ENCODE results near the gene FHL1.
"Not testable (repeated sequence)": the region's sequence is repeated elsewhere in the genome, so short reads cannot be mapped to it uniquely, and the experiment has no call there.

The FHL1 gene

GRCh38 chrX:136147315-136147901 lies at the start of gene FHL1:
FHL1 (plus strand) TSS chrX:136147533.
- Histone ChIP-seq H3K27me3 (ENCODE audit: control insufficient read depth, insufficient read depth, low read length) (peaks cover 30% of the 10 kb centered on the region), H3K4me1 (ENCODE audit: control insufficient read depth, low read depth, low read length) (no peaks in the 10 kb centered on the region), H3K9ac (ENCODE audit: low read length) (peak within 1 kb of the TSS; percentile 11), H3K9me3 (ENCODE audit: control insufficient read depth, low read depth, low read length) (no peaks in the 10 kb centered on the region), H3K36me3 (ENCODE audit: control insufficient read depth, low read depth, low read length) (no peaks in the 10 kb centered on the region), H3K27ac (ENCODE audit: low read length) (no peak within 1 kb of the TSS), H3K4me3 (ENCODE audit: low read length) (peak within 1 kb of the TSS; percentile 52)

- H3K9ac ChIP-seq (ENCODE audit: low read length) = no peak overlapping the region
- H3K27me3 ChIP-seq (ENCODE audit: control insufficient read depth, insufficient read depth, low read length) = no peaks in the 10 kb centered on the region
- no peaks in the 10 kb centered on the region for H3K36me3 ChIP-seq (ENCODE audit: control insufficient read depth, low read depth, low read length)
- H3K4me3 ChIP-seq (ENCODE audit: low read length) = no peak overlapping the region
- H3K9me3 ChIP-seq (ENCODE audit: control insufficient read depth, low read depth, low read length) = peaks cover 11% of the 10 kb centered on the region
- no peak overlapping the region for H3K27ac ChIP-seq (ENCODE audit: low read length)
- H3K4me1 ChIP-seq (ENCODE audit: control insufficient read depth, low read depth, low read length) = no peaks in the 10 kb centered on the region
Observed at GRCh38 chrX:136097871-136098805, 49.2 kb upstream of the FHL1 start.

- no peaks in the 10 kb centered on the region for H3K27me3 ChIP-seq (ENCODE audit: control insufficient read depth, insufficient read depth, low read length)
- H3K9ac ChIP-seq (ENCODE audit: low read length) = no peak overlapping the region
- H3K4me1 ChIP-seq (ENCODE audit: control insufficient read depth, low read depth, low read length) = peaks cover 4% of the 10 kb centered on the region
- H3K27ac ChIP-seq (ENCODE audit: low read length) = no peak overlapping the region
- H3K9me3 ChIP-seq (ENCODE audit: control insufficient read depth, low read depth, low read length) = peaks cover 9% of the 10 kb centered on the region
- H3K36me3 ChIP-seq (ENCODE audit: control insufficient read depth, low read depth, low read length) = no peaks in the 10 kb centered on the region
- H3K4me3 ChIP-seq (ENCODE audit: low read length) = no peak overlapping the region
Observed at GRCh38 chrX:136104936-136105335, 42.4 kb upstream of the FHL1 start.

GRCh38 chrX:136106920-136107528 lies 40.3 kb upstream of the FHL1 start:
- Histone ChIP-seq H3K27ac (ENCODE audit: low read length) (no peak overlapping the region), H3K4me1 (ENCODE audit: control insufficient read depth, low read depth, low read length) (peaks cover 4% of the 10 kb centered on the region), H3K27me3 (ENCODE audit: control insufficient read depth, insufficient read depth, low read length) (no peaks in the 10 kb centered on the region), H3K36me3 (ENCODE audit: control insufficient read depth, low read depth, low read length) (no peaks in the 10 kb centered on the region), H3K4me3 (ENCODE audit: low read length) (no peak overlapping the region), H3K9me3 (ENCODE audit: control insufficient read depth, low read depth, low read length) (peaks cover 12% of the 10 kb centered on the region), H3K9ac (ENCODE audit: low read length) (no peak overlapping the region)

- peaks cover 13% of the 10 kb centered on the region for H3K9me3 ChIP-seq (ENCODE audit: control insufficient read depth, low read depth, low read length)
- H3K9ac ChIP-seq (ENCODE audit: low read length) = not testable (repeated sequence)
Observed at GRCh38 chrX:136108905-136109304, 38.4 kb upstream of the FHL1 start.

GRCh38 chrX:136112286-136112685 lies 35.0 kb upstream of the FHL1 start:
- Histone ChIP-seq H3K4me3 (ENCODE audit: low read length) (no peak overlapping the region), H3K4me1 (ENCODE audit: control insufficient read depth, low read depth, low read length) (no peaks in the 10 kb centered on the region), H3K36me3 (ENCODE audit: control insufficient read depth, low read depth, low read length) (no peaks in the 10 kb centered on the region), H3K9me3 (ENCODE audit: control insufficient read depth, low read depth, low read length) (peaks cover 23% of the 10 kb centered on the region), H3K9ac (ENCODE audit: low read length) (no peak overlapping the region), H3K27me3 (ENCODE audit: control insufficient read depth, insufficient read depth, low read length) (no peaks in the 10 kb centered on the region), H3K27ac (ENCODE audit: low read length) (no peak overlapping the region)

More at GRCh38 chrX:136108905-136109304, 38.4 kb upstream of the FHL1 start:
- H3K4me1 ChIP-seq (ENCODE audit: control insufficient read depth, low read depth, low read length); H3K27ac ChIP-seq (ENCODE audit: low read length); H3K36me3 ChIP-seq (ENCODE audit: control insufficient read depth, low read depth, low read length); H3K4me3 ChIP-seq (ENCODE audit: low read length); H3K27me3 ChIP-seq (ENCODE audit: control insufficient read depth, insufficient read depth, low read length): not testable (repeated sequence)

GRCh38 chrX:136112778-136113177 lies 34.6 kb upstream of the FHL1 start:
- Histone ChIP-seq H3K9ac (ENCODE audit: low read length) (no peak overlapping the region), H3K27ac (ENCODE audit: low read length) (no peak overlapping the region), H3K36me3 (ENCODE audit: control insufficient read depth, low read depth, low read length) (no peaks in the 10 kb centered on the region), H3K27me3 (ENCODE audit: control insufficient read depth, insufficient read depth, low read length) (no peaks in the 10 kb centered on the region), H3K4me1 (ENCODE audit: control insufficient read depth, low read depth, low read length) (no peaks in the 10 kb centered on the region), H3K9me3 (ENCODE audit: control insufficient read depth, low read depth, low read length) (peaks cover 26% of the 10 kb centered on the region), H3K4me3 (ENCODE audit: low read length) (no peak overlapping the region)

- Histone ChIP-seq H3K36me3 (ENCODE audit: control insufficient read depth, low read depth, low read length) (no peaks in the 10 kb centered on the region), H3K4me3 (ENCODE audit: low read length) (no peak overlapping the region), H3K9me3 (ENCODE audit: control insufficient read depth, low read depth, low read length) (peaks cover 29% of the 10 kb centered on the region), H3K27ac (ENCODE audit: low read length) (no peak overlapping the region), H3K27me3 (ENCODE audit: control insufficient read depth, insufficient read depth, low read length) (no peaks in the 10 kb centered on the region), H3K4me1 (ENCODE audit: control insufficient read depth, low read depth, low read length) (no peaks in the 10 kb centered on the region), H3K9ac (ENCODE audit: low read length) (no peak overlapping the region)
Observed at GRCh38 chrX:136115126-136115903, 32.0 kb upstream of the FHL1 start.

GRCh38 chrX:136115904-136116297 lies 31.4 kb upstream of the FHL1 start:
- H3K9ac ChIP-seq (ENCODE audit: low read length) = no peak overlapping the region
- H3K36me3 ChIP-seq (ENCODE audit: control insufficient read depth, low read depth, low read length) = no peaks in the 10 kb centered on the region
- no peaks in the 10 kb centered on the region for H3K27me3 ChIP-seq (ENCODE audit: control insufficient read depth, insufficient read depth, low read length)
- H3K9me3 ChIP-seq (ENCODE audit: control insufficient read depth, low read depth, low read length) = peaks cover 31% of the 10 kb centered on the region
- no peaks in the 10 kb centered on the region for H3K4me1 ChIP-seq (ENCODE audit: control insufficient read depth, low read depth, low read length)
- no peak overlapping the region for H3K4me3 ChIP-seq (ENCODE audit: low read length)
- no peak overlapping the region for H3K27ac ChIP-seq (ENCODE audit: low read length)

GRCh38 chrX:136121788-136122187 lies 25.5 kb upstream of the FHL1 start:
- no peaks in the 10 kb centered on the region for H3K4me1 ChIP-seq (ENCODE audit: control insufficient read depth, low read depth, low read length)
- no peaks in the 10 kb centered on the region for H3K36me3 ChIP-seq (ENCODE audit: control insufficient read depth, low read depth, low read length)
- no peak overlapping the region for H3K9ac ChIP-seq (ENCODE audit: low read length)
- no peaks in the 10 kb centered on the region for H3K27me3 ChIP-seq (ENCODE audit: control insufficient read depth, insufficient read depth, low read length)
- H3K9me3 ChIP-seq (ENCODE audit: control insufficient read depth, low read depth, low read length) = peaks cover 25% of the 10 kb centered on the region
- H3K4me3 ChIP-seq (ENCODE audit: low read length) = no peak overlapping the region
- H3K27ac ChIP-seq (ENCODE audit: low read length) = no peak overlapping the region

GRCh38 chrX:136122207-136122606 lies 25.1 kb upstream of the FHL1 start:
- H3K4me1 ChIP-seq (ENCODE audit: control insufficient read depth, low read depth, low read length) = no peaks in the 10 kb centered on the region
- no peak overlapping the region for H3K4me3 ChIP-seq (ENCODE audit: low read length)
- H3K36me3 ChIP-seq (ENCODE audit: control insufficient read depth, low read depth, low read length) = no peaks in the 10 kb centered on the region
- H3K9ac ChIP-seq (ENCODE audit: low read length) = no peak overlapping the region
- H3K27me3 ChIP-seq (ENCODE audit: control insufficient read depth, insufficient read depth, low read length) = no peaks in the 10 kb centered on the region
- no peak overlapping the region for H3K27ac ChIP-seq (ENCODE audit: low read length)
- peaks cover 29% of the 10 kb centered on the region for H3K9me3 ChIP-seq (ENCODE audit: control insufficient read depth, low read depth, low read length)

Measured in iPS-18a (cell line).